ENCODE data around the gene AGRN. TPM values are rescaled to one million over a fixed set of nuclear protein-coding genes. Genes with fewer than 3 reads are reported as not detected.
"Not testable (repeated sequence)": the region's sequence is repeated elsewhere in the genome, so short reads cannot be mapped to it uniquely, and the experiment has no call there.

The AGRN gene
- total RNA-seq, 1 experiment from 2014 or later, result 446 TPM

- Mint-ChIP-seq H3K9me3 (ENCODE audit: low read depth, unreplicated experiment) (no peaks in the 10 kb centered on the region), H3K27me3 (ENCODE audit: unreplicated experiment) (no peaks in the 10 kb centered on the region), H3K27ac (ENCODE audit: unreplicated experiment) (peak overlapping the region; percentile 92), H3K4me3 (ENCODE audit: low read depth, unreplicated experiment) (peak overlapping the region; percentile 55), H3K36me3 (ENCODE audit: insufficient read depth, unreplicated experiment) (peaks cover 81% of the 10 kb centered on the region), H3K4me1 (ENCODE audit: low read depth, unreplicated experiment) (no peaks in the 10 kb centered on the region)
- peak; percentile 82 for TF ChIP-seq CTCF (IDR thresholded peaks at IDR 0.05; ENCODE audit: unreplicated experiment)
- CTCF ChIA-PET, result interaction anchor here (0.7 to 1.6 kb wide), 11 partner anchors 10 to 228 kb away, joined by 3 to 9 read pairs (median 4); partner anchors contain the start of genes C1orf159 and RNF223
- BruUV-seq (replicated peaks), result no TSS peak
- intact Hi-C loops (cut with micrococcal nuclease; ENCODE audit: unreplicated experiment), result no loop called here
- peak; percentile 88 for DNase-seq
Measured at GRCh38 chr1:1063945-1064831, 44.3 kb downstream of the AGRN start.

- no peaks in the 10 kb centered on the region for H3K4me1 Mint-ChIP-seq (ENCODE audit: low read depth, unreplicated experiment)
- intact Hi-C loops (cut with micrococcal nuclease; ENCODE audit: unreplicated experiment), result no loop called here
- H3K9me3 Mint-ChIP-seq (ENCODE audit: low read depth, unreplicated experiment), result no peaks in the 10 kb centered on the region
- no peaks in the 10 kb centered on the region for H3K27me3 Mint-ChIP-seq (ENCODE audit: unreplicated experiment)
- BruUV-seq (replicated peaks), result no TSS peak
- H3K27ac Mint-ChIP-seq (ENCODE audit: unreplicated experiment), result peak overlapping the region; percentile 18
- H3K36me3 Mint-ChIP-seq (ENCODE audit: insufficient read depth, unreplicated experiment), result peaks cover 78% of the 10 kb centered on the region
- CTCF ChIA-PET, result interaction anchor here (1.6 kb wide), 1 partner anchor 59 kb away, joined by 3 read pairs; no protein-coding TSS in a partner anchor
- no peak overlapping the region for H3K4me3 Mint-ChIP-seq (ENCODE audit: low read depth, unreplicated experiment)
- no peak for TF ChIP-seq CTCF (IDR thresholded peaks at IDR 0.05; ENCODE audit: unreplicated experiment)
- DNase-seq, result no peak
Measured at GRCh38 chr1:1065265-1065939, 45.5 kb downstream of the AGRN start.

GRCh38 chr1:1065940-1066304, 46.0 kb downstream of the AGRN start:
- DNase-seq; CTCF ChIA-PET; H3K4me1 Mint-ChIP-seq (ENCODE audit: low read depth, unreplicated experiment); H3K9me3 Mint-ChIP-seq (ENCODE audit: low read depth, unreplicated experiment); BruUV-seq (replicated peaks); H3K27me3 Mint-ChIP-seq (ENCODE audit: unreplicated experiment); H3K4me3 Mint-ChIP-seq (ENCODE audit: low read depth, unreplicated experiment); intact Hi-C loops (cut with micrococcal nuclease; ENCODE audit: unreplicated experiment): not testable (repeated sequence)
- peaks cover 80% of the 10 kb centered on the region for H3K36me3 Mint-ChIP-seq (ENCODE audit: insufficient read depth, unreplicated experiment)
- H3K27ac Mint-ChIP-seq (ENCODE audit: unreplicated experiment), result peak overlapping the region; percentile 18

- H3K36me3 Mint-ChIP-seq (ENCODE audit: insufficient read depth, unreplicated experiment), result peaks cover 80% of the 10 kb centered on the region
- H3K27me3 Mint-ChIP-seq (ENCODE audit: unreplicated experiment), result no peaks in the 10 kb centered on the region
- intact Hi-C loops (cut with micrococcal nuclease; ENCODE audit: unreplicated experiment), result no loop called here
- TSS peak; percentile 5 for BruUV-seq (replicated peaks)
- no peaks in the 10 kb centered on the region for H3K4me1 Mint-ChIP-seq (ENCODE audit: low read depth, unreplicated experiment)
- no peak overlapping the region for H3K4me3 Mint-ChIP-seq (ENCODE audit: low read depth, unreplicated experiment)
- CTCF ChIA-PET, result no interaction called here
- H3K9me3 Mint-ChIP-seq (ENCODE audit: low read depth, unreplicated experiment), result no peaks in the 10 kb centered on the region
- TF ChIP-seq CTCF (IDR thresholded peaks at IDR 0.05; ENCODE audit: unreplicated experiment), result no peak
- H3K27ac Mint-ChIP-seq (ENCODE audit: unreplicated experiment), result no peak overlapping the region
- DNase-seq, result no peak
Measured at GRCh38 chr1:1066403-1067283, 46.7 kb downstream of the AGRN start.
